HepG2 (cell line): ENCODE data around the gene ZBTB26. TPM values are rescaled to one million over a fixed set of nuclear protein-coding genes. Genes with fewer than 3 reads are reported as not detected.

Source experiments
- AGO2 ChIP-seq: fragments of 200-400 bp; formaldehyde crosslinking; optimal IDR thresholded peaks from 2 replicates; pipeline ENCODE3; 2017; ENCODE audit warnings: mild to moderate bottlenecking, low read depth, low read length, moderate library complexity
- ARHGAP35 ChIP-seq: sonication (generic); formaldehyde crosslinking; IDR thresholded peaks from 2 replicates; pipeline ENCODE4 v1.9.0; 2022; ENCODE audit warnings: mild to moderate bottlenecking, inconsistent platforms, moderate library complexity, missing genetic modification reagents, borderline replicate concordance
- CEBPG ChIP-seq: IDR thresholded peaks from 2 replicates; pipeline ENCODE4 v1.6.1; 2016
- CREB1 ChIP-seq, 2 experiments: fragments of 450-650 bp in 1 of 2; IDR thresholded peaks; 2 replicates each; pipeline ENCODE4 v1.6.1; 2016 to 2017; ENCODE audit warnings: control low read depth in 1 of 2, mild to moderate bottlenecking in 1 of 2, missing compliant biosample characterization in 1 of 2, missing genetic modification characterization in 1 of 2
- FOXP1 ChIP-seq, 2 experiments: fragments of 450-650 bp in 1 of 2; IDR thresholded peaks; 2 replicates each; pipeline ENCODE4 v1.6.1; 2017 to 2018; ENCODE audit warnings: antibody characterized with exemption in 1 of 2
- KLF16 ChIP-seq, 2 experiments: sonication (generic) in 1 of 2; formaldehyde crosslinking in 1 of 2; IDR thresholded peaks; 2 replicates each; pipeline versions ENCODE4 v1.6.1 to v1.8.0; 2016 to 2023; ENCODE audit warnings: missing genetic modification reagents in 2 of 2, missing compliant biosample characterization in 1 of 2
- NONO ChIP-seq, 2 experiments: fragments of 450-650 bp in 1 of 2; sonication (generic) in 1 of 2; formaldehyde crosslinking in 1 of 2; IDR thresholded peaks in 1 of 2; conservative IDR thresholded peaks in 1 of 2; 2 replicates each; pipeline versions ENCODE4 v1.6.1 to v1.8.0; 2017 to 2022; ENCODE audit warnings: mild to moderate bottlenecking in 1 of 2, missing genetic modification reagents in 1 of 2, moderate library complexity in 1 of 2
- NR2C2 ChIP-seq: sonication (generic); formaldehyde crosslinking; IDR thresholded peaks from 2 replicates; pipeline ENCODE4 v1.4.0; 2020; ENCODE audit warnings: missing genetic modification reagents, mild to moderate bottlenecking, moderate library complexity, borderline replicate concordance
- PITX1 ChIP-seq: sonication (generic); formaldehyde crosslinking; IDR thresholded peaks from 2 replicates; pipeline ENCODE4 v1.5.1; 2020; ENCODE audit warnings: mild to moderate bottlenecking, missing genetic modification reagents
- SAP130 ChIP-seq: IDR thresholded peaks from 2 replicates; pipeline ENCODE4 v1.6.1; 2016; ENCODE audit warnings: low read depth
- TARDBP ChIP-seq: sonication (generic); formaldehyde crosslinking; IDR thresholded peaks from 2 replicates; pipeline ENCODE4 v1.8.0; 2022; ENCODE audit warnings: mild to moderate bottlenecking, missing genetic modification reagents
- TEAD3 ChIP-seq: optimal IDR thresholded peaks from 2 replicates; pipeline ENCODE3; 2016; ENCODE audit warnings: borderline replicate concordance
- YEATS2 ChIP-seq: sonication (generic); formaldehyde crosslinking; IDR thresholded peaks from 2 replicates; pipeline ENCODE4 v1.4.0; 2020; ENCODE audit warnings: missing genetic modification reagents, borderline replicate concordance
- ZFP41 ChIP-seq: sonication (generic); formaldehyde crosslinking; IDR thresholded peaks from 2 replicates; pipeline ENCODE4 v1.4.0; 2020; ENCODE audit warnings: mild to moderate bottlenecking, missing genetic modification reagents, borderline replicate concordance
- ZNF10 ChIP-seq: sonication (generic); formaldehyde crosslinking; IDR thresholded peaks from 2 replicates; pipeline ENCODE4 v1.4.0; 2020; ENCODE audit warnings: mild to moderate bottlenecking, low read depth, missing genetic modification reagents, borderline replicate concordance
- ZNF614 ChIP-seq: IDR thresholded peaks from 2 replicates; pipeline ENCODE4 v1.6.1; 2018; ENCODE audit warnings: missing biosample characterization, missing genetic modification reagents, inconsistent platforms, borderline replicate concordance
- ZNF615 ChIP-seq: sonication (generic); formaldehyde crosslinking; IDR thresholded peaks from 2 replicates; pipeline ENCODE4 v1.5.0; 2020; ENCODE audit warnings: mild to moderate bottlenecking, missing genetic modification reagents, borderline replicate concordance
- ZNF737 ChIP-seq: sonication (generic); formaldehyde crosslinking; IDR thresholded peaks from 2 replicates; pipeline ENCODE4 v1.5.0; 2020; ENCODE audit warnings: missing genetic modification reagents, mild to moderate bottlenecking, borderline replicate concordance
- polyA plus RNA-seq, 8 experiments: library from polyadenylated mRNA; depleted of rRNA in 3 of 8; stranded (reverse) in 7 of 8; unstranded in 1 of 8; fragments of >200 nt; fragmentation: Illumina TruSeq in 4 of 8; extraction: Trizol in 4 of 8; gene quantifications; 2 replicates each; pipeline versions ENCODE4 v1.2.1 to v1.2.3, GENCODE V29; 2011 to 2016; ENCODE audit warnings: low read depth in 4 of 8, missing spikeins in 1 of 8, mixed read lengths in 1 of 8; ENCODE audit not compliant: insufficient read depth in 1 of 8
- total RNA-seq, 5 experiments: library from RNA; depleted of rRNA; stranded (reverse); fragments of >200 nt; fragmentation: Illumina TruSeq; extraction: Trizol; gene quantifications; 2 replicates each; pipeline ENCODE4 v1.2.3, GENCODE V29; 2016; ENCODE audit warnings: low read depth in 1 of 5
- TF ChIP-seq, protein P1 (sequence below): sonication (generic); formaldehyde crosslinking; conservative IDR thresholded peaks from 2 replicates; pipeline ENCODE4 v1.4.0; 2020; ENCODE audit warnings: missing genetic modification reagents
- TF ChIP-seq, protein P2 (sequence below): sonication (generic); formaldehyde crosslinking; IDR thresholded peaks from 2 replicates; pipeline ENCODE4 v1.4.0; 2020; ENCODE audit warnings: missing genetic modification reagents
- TF ChIP-seq, protein P3 (sequence below): sonication (generic); formaldehyde crosslinking; IDR thresholded peaks from 2 replicates; pipeline ENCODE4 v1.5.0; 2020; ENCODE audit warnings: mild to moderate bottlenecking, missing genetic modification reagents, borderline replicate concordance
- TF ChIP-seq, protein P4 (sequence below): IDR thresholded peaks from 2 replicates; pipeline ENCODE4 v1.6.1; 2016; ENCODE audit warnings: mild to moderate bottlenecking, missing biosample characterization, missing genetic modification reagents

Gene ZBTB26
- total and polyA plus RNA-seq, 2 of the 13 experiments (the other 11 are each of a cell fraction or from before 2014, with no cell fraction given): 4.5 to 8.6 TPM

DNA sequence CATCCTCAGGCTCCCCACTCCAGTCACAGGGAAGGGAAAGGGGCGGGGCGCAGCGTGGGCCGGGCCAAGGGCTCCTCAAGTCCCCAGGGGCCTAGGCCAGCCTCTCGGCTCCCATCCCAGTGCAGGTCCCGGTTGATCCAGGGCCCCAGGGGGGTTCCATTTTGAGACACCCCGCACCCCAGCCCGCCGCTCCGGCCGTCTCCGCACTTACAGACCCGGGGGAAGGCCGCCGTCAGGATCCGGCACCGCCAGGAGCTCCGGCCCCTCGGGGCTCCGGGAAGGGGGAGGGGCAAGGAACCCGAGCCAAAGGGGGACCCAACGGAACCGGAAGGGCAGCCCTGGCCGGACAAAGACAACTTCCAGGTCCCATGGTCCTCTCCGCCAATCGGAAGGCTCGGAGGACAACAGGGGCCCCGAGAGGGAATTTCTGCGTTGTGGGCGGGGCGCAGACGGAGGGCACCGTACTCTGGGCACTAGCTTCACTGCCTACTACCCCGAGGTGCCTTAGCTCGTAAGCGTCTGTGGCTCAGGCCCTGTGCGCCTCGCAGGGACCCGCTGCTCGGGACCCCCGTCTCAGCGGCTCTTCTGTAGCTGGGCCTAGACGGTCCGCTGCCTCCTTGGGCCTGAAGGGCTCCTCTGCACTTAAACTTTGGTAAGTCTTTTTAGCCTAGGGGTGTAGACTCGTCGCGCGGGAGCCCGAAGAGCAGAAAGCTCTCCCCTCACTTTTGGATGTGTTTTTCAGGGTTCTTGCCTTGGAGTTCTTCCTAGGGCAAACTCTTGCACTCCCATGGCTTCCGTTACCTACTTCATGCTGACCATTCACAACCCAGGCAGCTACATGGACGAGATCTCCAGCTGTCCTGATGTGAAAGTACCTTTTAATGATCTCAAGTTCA lies at the start of gene ZBTB26 (continued):
- peak; percentile 72 for TF ChIP-seq TEAD3
- TF ChIP-seq, protein P1, sequence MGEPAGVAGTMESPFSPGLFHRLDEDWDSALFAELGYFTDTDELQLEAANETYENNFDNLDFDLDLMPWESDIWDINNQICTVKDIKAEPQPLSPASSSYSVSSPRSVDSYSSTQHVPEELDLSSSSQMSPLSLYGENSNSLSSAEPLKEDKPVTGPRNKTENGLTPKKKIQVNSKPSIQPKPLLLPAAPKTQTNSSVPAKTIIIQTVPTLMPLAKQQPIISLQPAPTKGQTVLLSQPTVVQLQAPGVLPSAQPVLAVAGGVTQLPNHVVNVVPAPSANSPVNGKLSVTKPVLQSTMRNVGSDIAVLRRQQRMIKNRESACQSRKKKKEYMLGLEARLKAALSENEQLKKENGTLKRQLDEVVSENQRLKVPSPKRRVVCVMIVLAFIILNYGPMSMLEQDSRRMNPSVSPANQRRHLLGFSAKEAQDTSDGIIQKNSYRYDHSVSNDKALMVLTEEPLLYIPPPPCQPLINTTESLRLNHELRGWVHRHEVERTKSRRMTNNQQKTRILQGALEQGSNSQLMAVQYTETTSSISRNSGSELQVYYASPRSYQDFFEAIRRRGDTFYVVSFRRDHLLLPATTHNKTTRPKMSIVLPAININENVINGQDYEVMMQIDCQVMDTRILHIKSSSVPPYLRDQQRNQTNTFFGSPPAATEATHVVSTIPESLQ (CRISPR knock-in tag): no peak
- TF ChIP-seq KLF16 (CRISPR knock-in tag; IDR thresholded peaks at IDR 0.05): peak; percentile 33 to 53; a peak in 2 of 4 replicates
- TF ChIP-seq CEBPG (CRISPR knock-in tag): no peak
- TF ChIP-seq, protein P2, sequence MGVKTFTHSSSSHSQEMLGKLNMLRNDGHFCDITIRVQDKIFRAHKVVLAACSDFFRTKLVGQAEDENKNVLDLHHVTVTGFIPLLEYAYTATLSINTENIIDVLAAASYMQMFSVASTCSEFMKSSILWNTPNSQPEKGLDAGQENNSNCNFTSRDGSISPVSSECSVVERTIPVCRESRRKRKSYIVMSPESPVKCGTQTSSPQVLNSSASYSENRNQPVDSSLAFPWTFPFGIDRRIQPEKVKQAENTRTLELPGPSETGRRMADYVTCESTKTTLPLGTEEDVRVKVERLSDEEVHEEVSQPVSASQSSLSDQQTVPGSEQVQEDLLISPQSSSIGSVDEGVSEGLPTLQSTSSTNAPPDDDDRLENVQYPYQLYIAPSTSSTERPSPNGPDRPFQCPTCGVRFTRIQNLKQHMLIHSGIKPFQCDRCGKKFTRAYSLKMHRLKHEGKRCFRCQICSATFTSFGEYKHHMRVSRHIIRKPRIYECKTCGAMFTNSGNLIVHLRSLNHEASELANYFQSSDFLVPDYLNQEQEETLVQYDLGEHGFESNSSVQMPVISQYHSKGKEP (CRISPR knock-in tag): no peak
- peak; percentile 99 for TF ChIP-seq NR2C2 (CRISPR knock-in tag)
- TF ChIP-seq NONO (IDR thresholded peaks at IDR 0.05): no peak
- peak; percentile 41; the same call in 1 of the 2 replicates for TF ChIP-seq NONO (CRISPR knock-in tag; conservative IDR thresholded peaks at IDR 0.05)
- TF ChIP-seq, protein P3, sequence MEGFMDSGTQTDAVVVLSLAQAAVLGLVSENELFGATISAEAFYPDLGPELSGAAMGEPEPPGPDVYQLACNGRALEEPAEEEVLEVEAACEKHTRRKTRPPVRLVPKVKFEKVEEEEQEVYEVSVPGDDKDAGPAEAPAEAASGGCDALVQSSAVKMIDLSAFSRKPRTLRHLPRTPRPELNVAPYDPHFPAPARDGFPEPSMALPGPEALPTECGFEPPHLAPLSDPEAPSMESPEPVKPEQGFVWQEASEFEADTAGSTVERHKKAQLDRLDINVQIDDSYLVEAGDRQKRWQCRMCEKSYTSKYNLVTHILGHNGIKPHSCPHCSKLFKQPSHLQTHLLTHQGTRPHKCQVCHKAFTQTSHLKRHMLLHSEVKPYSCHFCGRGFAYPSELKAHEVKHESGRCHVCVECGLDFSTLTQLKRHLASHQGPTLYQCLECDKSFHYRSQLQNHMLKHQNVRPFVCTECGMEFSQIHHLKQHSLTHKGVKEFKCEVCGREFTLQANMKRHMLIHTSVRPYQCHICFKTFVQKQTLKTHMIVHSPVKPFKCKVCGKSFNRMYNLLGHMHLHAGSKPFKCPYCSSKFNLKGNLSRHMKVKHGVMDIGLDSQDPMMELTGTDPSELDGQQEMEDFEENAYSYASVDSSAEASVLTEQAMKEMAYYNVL (CRISPR knock-in tag): peak; percentile 41; the same call in 1 of the 2 replicates
- no peak for TF ChIP-seq ZNF737 (CRISPR knock-in tag)
- no peak for TF ChIP-seq ZFP41
- peak; percentile 26 for TF ChIP-seq AGO2
- no peak for TF ChIP-seq ARHGAP35 (CRISPR knock-in tag)
- TF ChIP-seq CREB1 (IDR thresholded peaks at IDR 0.05): peak; percentile 54
- peak; percentile 70 for TF ChIP-seq CREB1 (CRISPR knock-in tag; IDR thresholded peaks at IDR 0.05)
- peak; percentile 94; the same call in 1 of the 2 replicates for TF ChIP-seq YEATS2 (CRISPR knock-in tag)
- TF ChIP-seq, protein P4, sequence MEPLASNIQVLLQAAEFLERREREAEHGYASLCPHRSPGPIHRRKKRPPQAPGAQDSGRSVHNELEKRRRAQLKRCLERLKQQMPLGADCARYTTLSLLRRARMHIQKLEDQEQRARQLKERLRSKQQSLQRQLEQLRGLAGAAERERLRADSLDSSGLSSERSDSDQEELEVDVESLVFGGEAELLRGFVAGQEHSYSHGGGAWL (CRISPR knock-in tag): no peak; the same call in 1 of the 2 replicates
- no peak for TF ChIP-seq ZNF614
- TF ChIP-seq SAP130: peak; percentile 91
- TF ChIP-seq PITX1: no peak
- no peak for TF ChIP-seq ZNF615 (CRISPR knock-in tag)
- TF ChIP-seq FOXP1 (IDR thresholded peaks at IDR 0.05): no peak
- 0 out of 2 replicates have a peak, but pooled peaks have one; percentile 7 for TF ChIP-seq FOXP1 (CRISPR knock-in tag; IDR thresholded peaks at IDR 0.05)
- TF ChIP-seq ZNF10 (CRISPR knock-in tag): no peak
- TF ChIP-seq TARDBP (CRISPR knock-in tag): peak; percentile 77
